ENCODE results near the gene STMP1.

GRCh38 chr7:135713836-135714470, 51.6 kb downstream of the STMP1 start:
- TF ChIP-seq POLR2AphosphoS5 (IDR thresholded peaks at IDR 0.05; ENCODE audit: insufficient read depth in 1 of 2, low read depth in 1 of 2) (no peak), CTCF (IDR thresholded peaks at IDR 0.05) (no peak)

Data from vagina (tissue), 2 donors.